ENCODE results near the gene ISLR. TPM values are rescaled to one million over a fixed set of nuclear protein-coding genes. Genes with fewer than 3 reads are reported as not detected.
A peak's percentile ranks its signal among the peaks of the same experiment; 100 is the strongest.

The ISLR gene
- total and polyA plus RNA-seq, 7 donors, result 0.69 to 186 (median 71.4) TPM

DNA sequence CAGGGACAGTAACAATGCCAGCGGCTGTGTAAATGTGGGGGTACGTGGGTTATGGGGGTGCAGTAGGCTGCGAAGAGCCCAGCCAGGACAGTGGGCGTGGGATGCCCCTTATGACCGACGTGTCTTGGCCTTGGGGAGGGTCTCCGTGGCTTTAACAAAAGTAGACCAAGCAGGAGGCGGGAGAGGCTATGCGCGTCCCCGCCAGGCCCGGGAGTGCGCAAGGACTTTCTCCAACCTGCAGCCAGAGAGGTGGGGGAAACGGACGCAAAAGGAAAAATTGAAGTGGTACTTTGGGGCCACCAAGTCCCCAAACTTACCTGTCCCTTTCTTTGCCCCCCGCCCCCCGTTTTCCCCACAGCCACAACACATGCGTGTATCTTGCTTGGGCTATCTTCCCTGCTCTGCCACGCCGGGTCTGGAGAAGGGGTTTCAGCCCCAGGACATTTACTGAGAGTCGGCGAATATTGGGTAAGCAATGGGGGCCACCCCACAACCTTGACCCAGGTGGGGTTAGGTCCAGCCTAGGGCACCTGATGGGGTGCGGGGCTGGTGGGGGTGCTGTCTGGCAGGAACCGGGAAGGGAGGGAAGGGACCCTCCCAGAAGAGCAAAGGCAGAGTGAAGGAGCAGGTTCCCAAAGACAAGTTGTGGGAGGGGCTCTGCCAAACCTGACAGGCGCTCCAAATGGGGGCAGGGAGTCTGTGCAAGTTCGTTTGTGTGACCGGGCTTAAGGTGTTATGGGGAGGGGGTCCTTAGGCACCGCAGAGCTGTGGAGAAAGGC is 42.5 kb upstream of the ISLR start:
- intact Hi-C loops (cut with DNase I), result loop anchor here (10.0 kb wide), 1 partner anchor 156 kb away; no protein-coding TSS in a partner anchor
- 8 to 14% methylated on average over 28 of the region's 28 CpGs for WGBS, 2 donors
- H3K4me3 ChIP-seq, result peak overlapping the region in 1 of 4 donors; percentile 42

GRCh38 chr15:74131628-74132413 is 41.7 kb upstream of the ISLR start:
- Histone ChIP-seq H3K9me3 (no peaks in the 10 kb centered on the region), H3K4me1 (peaks cover 0 to 75% (median 67%) of the 10 kb centered on the region in 4 donors), H3K27ac (no peak overlapping the region), H3K27me3 (peaks cover 65 to 100% (median 98%) of the 10 kb centered on the region in 3 donors), H3K4me3 (no peak overlapping the region), H3K36me3 (no peaks in the 10 kb centered on the region)
- TF ChIP-seq POLR2A (IDR thresholded peaks at IDR 0.05) (no peak), POLR2AphosphoS5 (IDR thresholded peaks at IDR 0.05) (no peak), EP300 (IDR thresholded peaks at IDR 0.05) (no peak), CTCF (IDR thresholded peaks at IDR 0.05) (no peak)
- intact Hi-C loops (cut with DNase I), result loop anchor here (10.0 kb wide), 1 partner anchor 157 kb away; no protein-coding TSS in a partner anchor
- DNase-seq, result no peak
- 14 to 20% methylated on average over 20 of the region's 20 CpGs for WGBS, 2 donors

More for the DNA sequence above, 42.5 kb upstream of the ISLR start:
- Histone ChIP-seq H3K27ac (no peak overlapping the region), H3K4me1 (peaks cover 0 to 68% (median 59%) of the 10 kb centered on the region in 4 donors), H3K9me3 (no peaks in the 10 kb centered on the region), H3K27me3 (peaks cover 63 to 100% (median 95%) of the 10 kb centered on the region in 3 donors), H3K36me3 (no peaks in the 10 kb centered on the region)
- no peak for TF ChIP-seq POLR2A (IDR thresholded peaks at IDR 0.05)
- no peak for TF ChIP-seq EP300 (IDR thresholded peaks at IDR 0.05)
- no peak for TF ChIP-seq CTCF (IDR thresholded peaks at IDR 0.05)
- TF ChIP-seq POLR2AphosphoS5 (IDR thresholded peaks at IDR 0.05), result no peak
- DNase-seq, result no peak

DNA sequence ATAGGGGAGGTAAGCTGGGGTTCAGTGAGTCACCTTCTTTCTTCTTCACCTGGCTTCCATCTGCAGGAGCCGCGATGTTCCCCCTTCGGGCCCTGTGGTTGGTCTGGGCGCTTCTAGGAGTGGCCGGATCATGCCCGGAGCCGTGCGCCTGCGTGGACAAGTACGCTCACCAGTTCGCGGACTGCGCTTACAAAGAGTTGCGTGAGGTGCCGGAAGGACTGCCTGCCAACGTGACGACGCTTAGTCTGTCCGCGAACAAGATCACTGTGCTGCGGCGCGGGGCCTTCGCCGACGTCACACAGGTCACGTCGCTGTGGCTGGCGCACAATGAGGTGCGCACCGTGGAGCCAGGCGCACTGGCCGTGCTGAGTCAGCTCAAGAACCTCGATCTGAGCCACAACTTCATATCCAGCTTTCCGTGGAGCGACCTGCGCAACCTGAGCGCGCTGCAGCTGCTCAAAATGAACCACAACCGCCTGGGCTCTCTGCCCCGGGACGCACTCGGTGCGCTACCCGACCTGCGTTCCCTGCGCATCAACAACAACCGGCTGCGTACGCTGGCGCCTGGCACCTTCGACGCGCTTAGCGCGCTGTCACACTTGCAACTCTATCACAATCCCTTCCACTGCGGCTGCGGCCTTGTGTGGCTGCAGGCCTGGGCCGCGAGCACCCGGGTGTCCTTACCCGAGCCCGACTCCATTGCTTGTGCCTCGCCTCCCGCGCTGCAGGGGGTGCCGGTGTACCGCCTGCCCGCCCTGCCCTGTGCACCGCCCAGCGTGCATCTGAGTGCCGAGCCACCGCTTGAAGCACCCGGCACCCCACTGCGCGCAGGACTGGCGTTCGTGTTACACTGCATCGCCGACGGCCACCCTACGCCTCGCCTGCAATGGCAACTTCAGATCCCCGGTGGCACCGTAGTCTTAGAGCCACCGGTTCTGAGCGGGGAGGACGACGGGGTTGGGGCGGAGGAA is 40.5 kb upstream of the ISLR start:
- no peaks in the 10 kb centered on the region for H3K9me3 ChIP-seq
- intact Hi-C loops (cut with DNase I), result loop anchor here (10.0 kb wide), 1 partner anchor 158 kb away; no protein-coding TSS in a partner anchor
- H3K36me3 ChIP-seq, result no peaks in the 10 kb centered on the region
- no peak overlapping the region for H3K4me3 ChIP-seq
- WGBS, 2 donors, result 10 to 22% methylated on average over 90 of the region's 90 CpGs
- no peak overlapping the region for H3K27ac ChIP-seq
- no peak for DNase-seq
- H3K4me1 ChIP-seq, result peaks cover 0 to 80% (median 67%) of the 10 kb centered on the region in 4 donors
- no peak for TF ChIP-seq POLR2AphosphoS5 (IDR thresholded peaks at IDR 0.05)
- no peak for TF ChIP-seq EP300 (IDR thresholded peaks at IDR 0.05)
- no peak for TF ChIP-seq POLR2A (IDR thresholded peaks at IDR 0.05)
- no peak for TF ChIP-seq CTCF (IDR thresholded peaks at IDR 0.05)
- H3K27me3 ChIP-seq, result peaks cover 69 to 100% (median 97%) of the 10 kb centered on the region in 3 donors

Measured in sigmoid colon (tissue), 7 donors.